HG03139 (cell line): ENCODE measurements around the gene SHC4.
"Not testable (repeated sequence)": the region's sequence is repeated elsewhere in the genome, so short reads cannot be mapped to it uniquely, and the experiment has no call there.

Source experiments
- ATAC-seq: cut with Tn5 transposase; IDR thresholded peaks from one replicate; pipeline ENCODE4 v1.9.1; 2021; ENCODE audit not compliant: unreplicated experiment

Gene SHC4

GRCh38 chr15:48963524-48964113, at the start of gene SHC4:
Gene SHC4 (minus strand): TSS chr15:48963919. CDS start chr15:48963015, 904 bp downstream.
- ATAC-seq: no peak

- no peak for ATAC-seq
Measured at GRCh38 chr15:48999314-48999713, 35.6 kb upstream of the SHC4 start.

- no peak for ATAC-seq
Measured at GRCh38 chr15:48996276-48996675, 32.6 kb upstream of the SHC4 start.

GRCh38 chr15:48993380-48993779, 29.7 kb upstream of the SHC4 start:
- no peak for ATAC-seq

- peak; percentile 86 for ATAC-seq
Measured at GRCh38 chr15:48992545-48992944, 28.8 kb upstream of the SHC4 start.

- no peak for ATAC-seq
Measured at GRCh38 chr15:48992096-48992495, 28.4 kb upstream of the SHC4 start.

GRCh38 chr15:48989170-48989569, 25.5 kb upstream of the SHC4 start:
- ATAC-seq: no peak

GRCh38 chr15:48987142-48987541, 23.4 kb upstream of the SHC4 start:
- ATAC-seq: no peak

- no peak for ATAC-seq
Measured at GRCh38 chr15:48986240-48986639, 22.5 kb upstream of the SHC4 start.

- no peak for ATAC-seq
Measured at GRCh38 chr15:48985516-48985915, 21.8 kb upstream of the SHC4 start.

- no peak for ATAC-seq
Measured at GRCh38 chr15:48984811-48985352, 21.2 kb upstream of the SHC4 start.

GRCh38 chr15:48984021-48984710, 20.4 kb upstream of the SHC4 start:
- ATAC-seq: no peak

GRCh38 chr15:48983300-48983699, 19.6 kb upstream of the SHC4 start:
- ATAC-seq: no peak

- ATAC-seq: no peak
Measured at GRCh38 chr15:48981941-48982340, 18.2 kb upstream of the SHC4 start.

GRCh38 chr15:48978638-48979037, 14.9 kb upstream of the SHC4 start:
- ATAC-seq: no peak

- no peak for ATAC-seq
Measured at GRCh38 chr15:48976444-48977088, 12.8 kb upstream of the SHC4 start.

- peak; percentile 92 for ATAC-seq
Measured at GRCh38 chr15:48975472-48976419, 12.0 kb upstream of the SHC4 start.

- ATAC-seq: no peak
Measured at GRCh38 chr15:48974882-48975281, 11.2 kb upstream of the SHC4 start.

GRCh38 chr15:48972750-48973503, 9.2 kb upstream of the SHC4 start:
- no peak for ATAC-seq

GRCh38 chr15:48970926-48971325, 7.2 kb upstream of the SHC4 start:
- ATAC-seq: not testable (repeated sequence)
